ENCODE measurements around the gene ZBTB42. TPM values are rescaled to one million over a fixed set of nuclear protein-coding genes. Genes with fewer than 3 reads are reported as not detected.

The ZBTB42 gene
- total and polyA plus RNA-seq, 4 donors = 1.5 to 9.4 (median 4.9) TPM

- Histone ChIP-seq H3K36me3 (ENCODE audit: control insufficient read depth in 4 of 4, insufficient read depth in 3 of 4, low read depth in 1 of 4, low read length in 3 of 4) (peaks cover 5 to 40% (median 18%) of the 10 kb centered on the region in 4 donors), H3K9me3 (ENCODE audit: control insufficient read depth in 4 of 4, low read length in 3 of 4) (no peaks in the 10 kb centered on the region), H3K27ac (ENCODE audit: low read depth in 1 of 2, low read length in 2 of 2) (no peak overlapping the region), H3K9ac (ENCODE audit: low read depth in 1 of 2, low read length in 2 of 2) (no peak overlapping the region), H3K4me1 (ENCODE audit: control insufficient read depth in 4 of 4, insufficient read depth in 4 of 4, low read length in 3 of 4) (peaks cover 8 to 29% (median 26%) of the 10 kb centered on the region in 4 donors), H3K27me3 (ENCODE audit: control insufficient read depth in 4 of 4, insufficient read depth in 4 of 4, low read length in 3 of 4) (no peaks in the 10 kb centered on the region), H3K4me3 (ENCODE audit: low read depth in 1 of 3, low read length in 3 of 3) (no peak overlapping the region)
- no peak for DNase-seq (ENCODE audit: low spot score)
- WGBS = 92% methylated on average over 19 of the region's 19 CpGs
- no peak for TF ChIP-seq MAX (IDR thresholded peaks at IDR 0.05)
- TF ChIP-seq RXRA (IDR thresholded peaks at IDR 0.05) = no peak
- no peak for TF ChIP-seq TAF1 (conservative IDR thresholded peaks at IDR 0.05)
- no peak for TF ChIP-seq FOXA1 (IDR thresholded peaks at IDR 0.05)
- TF ChIP-seq EGR1 (IDR thresholded peaks at IDR 0.05; ENCODE audit: low read depth in 2 of 2) = no peak
- no peak for TF ChIP-seq NR2F2 (IDR thresholded peaks at IDR 0.05)
- TF ChIP-seq JUND (IDR thresholded peaks at IDR 0.05) = no peak
- no peak for TF ChIP-seq HNF4G (IDR thresholded peaks at IDR 0.05)
- TF ChIP-seq SP1 (IDR thresholded peaks at IDR 0.05) = no peak
- no peak for TF ChIP-seq GABPA (IDR thresholded peaks at IDR 0.05 in 1 of 2, conservative IDR thresholded peaks at IDR 0.05 in 1 of 2)
- TF ChIP-seq REST (IDR thresholded peaks at IDR 0.05) = no peak
- no peak for TF ChIP-seq FOXA2 (IDR thresholded peaks at IDR 0.05)
- TF ChIP-seq HNF4A (conservative IDR thresholded peaks at IDR 0.05) = no peak
- no peak for TF ChIP-seq ZBTB33 (IDR thresholded peaks at IDR 0.05)
- no peak for TF ChIP-seq YY1 (IDR thresholded peaks at IDR 0.05)
- no peak for TF ChIP-seq CTCF (IDR thresholded peaks at IDR 0.05; ENCODE audit: low read depth, low read length, missing input control)
- no peak for TF ChIP-seq RAD21 (IDR thresholded peaks at IDR 0.05)
Observed at GRCh38 chr14:104757681-104758392, 43.1 kb upstream of the ZBTB42 start.

Data from liver (tissue), 9 donors.